AG09319 (cell line): Measurements from ENCODE around the gene ACE2.
"Not testable (repeated sequence)": the region's sequence is repeated elsewhere in the genome, so short reads cannot be mapped to it uniquely, and the experiment has no call there.

Source experiments
- DNase-seq: peaks from one replicate; pipeline ENCODE4 v3.0.0-alpha.2; 2010; ENCODE audit warnings: low read depth; ENCODE audit errors: extremely low read depth
- CTCF ChIP-seq: IDR thresholded peaks from 2 replicates; pipeline ENCODE4 v1.5.1; 2011; ENCODE audit warnings: low read depth, mild to moderate bottlenecking, inconsistent platforms, low read length, moderate library complexity

The ACE2 gene

DNA sequence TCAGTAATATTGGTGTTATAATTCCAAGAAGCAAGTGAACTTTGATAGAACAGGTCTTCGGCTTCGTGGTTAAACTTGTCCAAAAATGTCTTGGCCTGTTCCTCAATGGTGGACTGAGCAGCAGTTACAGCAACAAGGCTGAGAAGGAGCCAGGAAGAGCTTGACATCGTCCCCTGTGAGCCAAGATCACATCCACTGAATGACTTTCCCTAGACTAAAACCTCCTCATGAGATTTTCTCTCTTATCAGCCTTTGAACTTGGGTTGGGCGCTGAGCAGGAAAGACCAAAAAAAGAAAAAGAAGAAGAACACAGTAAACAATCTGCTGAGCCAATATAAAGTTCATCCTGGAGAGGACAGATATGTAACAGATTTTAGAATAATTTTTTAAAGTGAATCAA, at the start of gene ACE2:
Gene ACE2, minus strand, starts transcription at position 216 of the 400 bp plus-strand sequence. Its CDS starts 49 bp downstream, at position 167.
- TF ChIP-seq CTCF, result no peak
- DNase-seq, result no peak

- not testable (repeated sequence) for DNase-seq
These were observed 46.8 kb upstream of the ACE2 start for GRCh38 chrX:15647510-15647909.

DNA sequence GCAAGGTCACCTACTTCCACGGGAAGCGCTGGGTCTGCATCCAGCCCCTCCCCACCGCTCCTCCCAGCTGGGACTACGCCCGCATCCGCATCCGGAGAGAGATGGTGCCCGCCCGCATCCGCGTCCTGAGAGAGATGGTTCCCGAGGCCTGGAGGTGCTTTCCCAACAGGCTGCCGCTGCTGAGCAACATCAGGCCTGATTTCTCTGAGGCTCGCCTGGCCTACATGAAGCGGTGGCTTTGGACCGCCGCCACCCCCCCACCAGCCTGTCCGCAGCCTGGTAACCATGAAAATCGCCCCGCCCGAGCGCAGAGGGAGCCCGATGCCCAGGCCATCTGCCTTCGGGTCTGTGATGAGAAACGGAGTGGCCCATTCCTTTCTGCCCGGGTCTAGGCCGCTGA, 45.8 kb upstream of the ACE2 start:
- no peak for DNase-seq
- no peak for TF ChIP-seq CTCF

DNA sequence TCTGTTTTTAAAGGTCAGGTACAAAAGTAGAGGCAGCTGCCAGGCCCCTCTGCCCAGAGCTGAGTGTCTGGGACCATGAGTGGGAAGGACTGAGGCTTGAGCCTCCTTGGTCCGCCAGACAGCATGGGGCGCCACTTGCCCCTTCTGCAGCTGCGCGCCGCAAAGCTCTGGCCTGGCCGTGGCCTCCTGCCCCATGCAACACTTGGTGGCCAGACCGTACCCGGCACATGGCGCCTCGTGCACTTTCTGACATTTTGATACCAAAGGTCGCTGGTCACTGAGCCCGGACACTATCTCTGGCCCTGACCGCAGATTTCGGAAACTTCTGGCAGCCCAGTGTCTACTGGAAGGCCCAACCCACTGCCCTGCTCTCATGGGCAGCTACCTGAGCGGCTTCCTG, 45.3 kb upstream of the ACE2 start:
- TF ChIP-seq CTCF, result no peak
- DNase-seq, result no peak

- no peak for TF ChIP-seq CTCF
- no peak for DNase-seq
These were observed 44.5 kb upstream of the ACE2 start for GRCh38 chrX:15645266-15645665.

DNA sequence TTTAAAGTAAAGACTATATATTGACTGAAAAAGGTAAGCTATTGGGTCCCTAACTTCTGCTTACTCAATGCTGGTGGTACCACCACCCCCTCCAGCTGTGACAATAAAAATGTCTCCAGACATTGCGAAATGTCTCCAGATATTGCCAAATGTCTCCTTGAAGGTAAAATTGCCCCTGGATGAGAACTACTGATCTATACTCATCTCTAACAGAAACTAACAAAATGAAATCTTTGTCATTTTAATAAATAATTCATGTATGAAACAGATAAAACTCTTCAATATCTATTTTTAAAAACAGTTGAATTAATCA, 43.8 kb upstream of the ACE2 start:
- no peak for DNase-seq
- TF ChIP-seq CTCF, result no peak

- TF ChIP-seq CTCF, result no peak
- DNase-seq, result no peak
These were observed 43.2 kb upstream of the ACE2 start for GRCh38 chrX:15643786-15644559.

DNA sequence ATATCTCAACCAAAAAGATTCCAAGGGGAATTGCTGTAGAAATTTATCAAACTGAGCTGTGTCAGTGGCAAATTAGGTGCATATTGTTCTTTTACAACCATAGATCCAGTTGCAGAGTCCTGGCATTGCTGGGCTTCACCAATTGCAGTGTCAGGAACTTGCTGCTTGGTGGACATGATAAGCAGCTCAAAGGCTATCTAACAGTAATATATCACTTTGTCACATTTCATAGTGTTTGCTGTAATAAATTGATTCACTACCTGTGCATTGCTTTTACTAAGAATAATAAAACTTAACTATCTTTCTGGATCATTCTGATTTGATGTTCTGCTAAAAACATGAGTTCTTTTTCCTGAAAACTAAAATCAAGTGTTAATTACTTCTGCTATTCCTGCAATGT, 30.9 kb upstream of the ACE2 start:
- DNase-seq, result no peak
- TF ChIP-seq CTCF, result no peak
